ENCODE results near the gene C18orf63. TPM values are rescaled to one million over a fixed set of nuclear protein-coding genes. Genes with fewer than 3 reads are reported as not detected.

The C18orf63 gene
- total and polyA plus RNA-seq, 9 donors, result not detected

DNA sequence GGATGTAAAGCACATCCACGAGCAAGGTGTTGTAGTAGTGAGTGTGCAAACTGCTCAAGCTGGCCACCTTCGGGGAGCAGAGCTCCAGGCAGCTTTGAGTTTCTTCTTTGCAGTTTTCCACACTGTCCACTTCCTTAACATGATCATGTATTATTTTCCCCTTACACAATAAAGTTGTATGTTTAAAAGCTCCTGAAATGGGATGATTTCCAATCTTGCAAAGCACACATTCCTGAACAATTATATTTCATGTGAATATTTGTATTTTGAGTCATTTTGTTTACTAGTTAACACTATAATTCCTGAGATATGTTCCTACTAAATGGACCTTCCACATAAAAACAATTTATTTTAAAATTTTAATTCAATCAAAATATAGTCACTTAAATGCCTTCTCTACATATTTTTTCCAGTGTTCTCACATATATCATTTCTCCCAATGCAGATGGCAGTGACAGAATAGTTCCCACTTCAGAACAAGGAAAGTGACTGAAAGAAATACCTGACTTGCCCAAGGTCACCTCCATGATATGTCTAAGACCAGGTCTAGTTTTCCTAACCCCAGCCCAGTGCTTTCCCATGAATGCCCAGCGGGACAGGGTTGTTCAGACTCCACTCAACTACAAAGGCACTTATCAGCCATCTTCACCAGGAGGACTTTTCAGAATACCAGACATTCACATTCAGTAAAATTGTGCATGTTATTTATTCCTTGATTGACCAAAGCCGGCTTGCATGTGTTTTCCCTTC lies 29.4 kb upstream of the C18orf63 start:
- H3K27ac ChIP-seq (ENCODE audit: low read length), result no peak overlapping the region
- peaks cover 44% of the 10 kb centered on the region for H3K4me1 ChIP-seq (ENCODE audit: control insufficient read depth, insufficient read depth, low read length)
- no peaks in the 10 kb centered on the region for H3K9me3 ChIP-seq (replicated peaks; ENCODE audit: control insufficient read depth, low read depth, low read length)
- DNase-seq, result no peak
- WGBS (ENCODE audit: insufficient coverage), result 100% methylated on average over 1 of the region's 4 CpGs
- H3K36me3 ChIP-seq (ENCODE audit: control insufficient read depth, insufficient read depth, low read length), result no peaks in the 10 kb centered on the region
- no peak overlapping the region for H3K4me3 ChIP-seq (ENCODE audit: low read length)
- H3K27me3 ChIP-seq (ENCODE audit: control insufficient read depth, insufficient read depth, low read length), result no peaks in the 10 kb centered on the region

DNA sequence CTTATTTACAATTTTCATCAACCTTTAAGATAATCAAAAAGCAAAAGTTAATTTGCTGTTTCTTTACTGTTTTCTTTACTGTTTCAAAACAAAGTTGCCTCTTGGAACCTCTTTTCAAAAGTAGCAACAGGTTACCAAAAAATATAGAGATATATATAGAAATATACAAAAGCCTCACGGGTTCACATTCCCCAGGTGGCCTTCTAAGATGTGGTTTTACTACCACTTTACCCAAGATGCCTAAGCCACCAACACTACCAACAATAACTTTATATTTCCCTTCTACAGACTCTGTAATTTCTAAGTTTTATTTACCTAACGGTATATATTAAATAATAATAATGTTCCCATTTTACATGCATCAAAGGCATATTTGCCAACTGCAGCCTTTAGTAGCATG lies 28.8 kb upstream of the C18orf63 start:
- WGBS (ENCODE audit: insufficient coverage), result no CpG with 5 or more reads among the region's 2 CpGs
- H3K27ac ChIP-seq (ENCODE audit: low read length), result no peak overlapping the region
- no peak for DNase-seq
- H3K4me3 ChIP-seq (ENCODE audit: low read length), result no peak overlapping the region
- no peaks in the 10 kb centered on the region for H3K27me3 ChIP-seq (ENCODE audit: control insufficient read depth, insufficient read depth, low read length)
- H3K4me1 ChIP-seq (ENCODE audit: control insufficient read depth, insufficient read depth, low read length), result peaks cover 41% of the 10 kb centered on the region
- H3K9me3 ChIP-seq (replicated peaks; ENCODE audit: control insufficient read depth, low read depth, low read length), result no peaks in the 10 kb centered on the region
- H3K36me3 ChIP-seq (ENCODE audit: control insufficient read depth, insufficient read depth, low read length), result no peaks in the 10 kb centered on the region

GRCh38 chr18:74288041-74288440 lies 27.6 kb upstream of the C18orf63 start:
- no peak for DNase-seq
- WGBS (ENCODE audit: insufficient coverage), result 64% methylated on average over 3 of the region's 5 CpGs
- Histone ChIP-seq H3K4me1 (ENCODE audit: control insufficient read depth, insufficient read depth, low read length) (peaks cover 34% of the 10 kb centered on the region), H3K27ac (ENCODE audit: low read length) (no peak overlapping the region), H3K4me3 (ENCODE audit: low read length) (no peak overlapping the region), H3K9me3 (replicated peaks; ENCODE audit: control insufficient read depth, low read depth, low read length) (no peaks in the 10 kb centered on the region), H3K27me3 (ENCODE audit: control insufficient read depth, insufficient read depth, low read length) (no peaks in the 10 kb centered on the region), H3K36me3 (ENCODE audit: control insufficient read depth, insufficient read depth, low read length) (no peaks in the 10 kb centered on the region)

GRCh38 chr18:74288730-74289129 lies 26.9 kb upstream of the C18orf63 start:
- Histone ChIP-seq H3K36me3 (ENCODE audit: control insufficient read depth, insufficient read depth, low read length) (no peaks in the 10 kb centered on the region), H3K9me3 (replicated peaks; ENCODE audit: control insufficient read depth, low read depth, low read length) (no peaks in the 10 kb centered on the region), H3K27ac (ENCODE audit: low read length) (no peak overlapping the region), H3K27me3 (ENCODE audit: control insufficient read depth, insufficient read depth, low read length) (no peaks in the 10 kb centered on the region), H3K4me1 (ENCODE audit: control insufficient read depth, insufficient read depth, low read length) (peaks cover 27% of the 10 kb centered on the region), H3K4me3 (ENCODE audit: low read length) (no peak overlapping the region)
- WGBS (ENCODE audit: insufficient coverage), result 61% methylated on average over 6 of the region's 9 CpGs
- no peak for DNase-seq

GRCh38 chr18:74289137-74289536 lies 26.5 kb upstream of the C18orf63 start:
- no peaks in the 10 kb centered on the region for H3K36me3 ChIP-seq (ENCODE audit: control insufficient read depth, insufficient read depth, low read length)
- DNase-seq, result no peak
- no CpG with 5 or more reads among the region's 3 CpGs for WGBS (ENCODE audit: insufficient coverage)
- peaks cover 23% of the 10 kb centered on the region for H3K4me1 ChIP-seq (ENCODE audit: control insufficient read depth, insufficient read depth, low read length)
- H3K27me3 ChIP-seq (ENCODE audit: control insufficient read depth, insufficient read depth, low read length), result no peaks in the 10 kb centered on the region
- H3K9me3 ChIP-seq (replicated peaks; ENCODE audit: control insufficient read depth, low read depth, low read length), result no peaks in the 10 kb centered on the region
- H3K4me3 ChIP-seq (ENCODE audit: low read length), result no peak overlapping the region
- no peak overlapping the region for H3K27ac ChIP-seq (ENCODE audit: low read length)

GRCh38 chr18:74290021-74290420 lies 25.6 kb upstream of the C18orf63 start:
- Histone ChIP-seq H3K4me3 (ENCODE audit: low read length) (no peak overlapping the region), H3K27me3 (ENCODE audit: control insufficient read depth, insufficient read depth, low read length) (no peaks in the 10 kb centered on the region), H3K9me3 (replicated peaks; ENCODE audit: control insufficient read depth, low read depth, low read length) (no peaks in the 10 kb centered on the region), H3K27ac (ENCODE audit: low read length) (no peak overlapping the region), H3K36me3 (ENCODE audit: control insufficient read depth, insufficient read depth, low read length) (no peaks in the 10 kb centered on the region), H3K4me1 (ENCODE audit: control insufficient read depth, insufficient read depth, low read length) (peaks cover 16% of the 10 kb centered on the region)
- WGBS (ENCODE audit: insufficient coverage), result 100% methylated on average over 2 of the region's 7 CpGs
- no peak for DNase-seq

GRCh38 chr18:74290794-74291471 lies 24.7 kb upstream of the C18orf63 start:
- Histone ChIP-seq H3K9me3 (replicated peaks; ENCODE audit: control insufficient read depth, low read depth, low read length) (no peaks in the 10 kb centered on the region), H3K4me1 (ENCODE audit: control insufficient read depth, insufficient read depth, low read length) (peaks cover 12% of the 10 kb centered on the region), H3K27me3 (ENCODE audit: control insufficient read depth, insufficient read depth, low read length) (no peaks in the 10 kb centered on the region), H3K36me3 (ENCODE audit: control insufficient read depth, insufficient read depth, low read length) (no peaks in the 10 kb centered on the region), H3K4me3 (ENCODE audit: low read length) (peak overlapping the region; percentile 92), H3K27ac (ENCODE audit: low read length) (no peak overlapping the region)
- 11% methylated on average over 56 of the region's 57 CpGs for WGBS (ENCODE audit: insufficient coverage)
- DNase-seq, result no peak

DNA sequence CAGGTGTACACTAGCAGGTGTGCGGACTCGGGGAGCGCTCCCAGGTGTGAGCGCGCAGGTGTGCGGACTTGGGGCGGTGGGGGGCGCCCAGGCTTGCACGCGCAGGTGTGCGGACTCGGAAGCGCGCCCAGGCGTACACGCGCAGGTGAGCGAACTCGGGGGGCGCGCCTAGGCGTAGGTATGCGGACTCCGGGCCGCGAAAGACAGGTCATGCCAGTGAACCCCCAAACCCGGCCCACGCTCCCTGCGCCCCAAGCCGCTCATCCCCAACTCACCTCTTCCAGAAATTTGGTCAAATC lies 24.2 kb upstream of the C18orf63 start:
- Histone ChIP-seq H3K27ac (ENCODE audit: low read length) (no peak overlapping the region), H3K4me3 (ENCODE audit: low read length) (peak overlapping the region; percentile 92), H3K27me3 (ENCODE audit: control insufficient read depth, insufficient read depth, low read length) (no peaks in the 10 kb centered on the region), H3K4me1 (ENCODE audit: control insufficient read depth, insufficient read depth, low read length) (peaks cover 12% of the 10 kb centered on the region), H3K9me3 (replicated peaks; ENCODE audit: control insufficient read depth, low read depth, low read length) (no peaks in the 10 kb centered on the region), H3K36me3 (ENCODE audit: control insufficient read depth, insufficient read depth, low read length) (no peaks in the 10 kb centered on the region)
- WGBS (ENCODE audit: insufficient coverage), result under 1% methylated on average over 30 of the region's 30 CpGs
- no peak for DNase-seq

- peaks cover 12% of the 10 kb centered on the region for H3K4me1 ChIP-seq (ENCODE audit: control insufficient read depth, insufficient read depth, low read length)
- H3K27ac ChIP-seq (ENCODE audit: low read length), result peak within 1 kb of the TSS; percentile 72
- no peaks in the 10 kb centered on the region for H3K9me3 ChIP-seq (replicated peaks; ENCODE audit: control insufficient read depth, low read depth, low read length)
- H3K4me3 ChIP-seq (ENCODE audit: low read length), result peak within 1 kb of the TSS; percentile 92
- H3K27me3 ChIP-seq (ENCODE audit: control insufficient read depth, insufficient read depth, low read length), result no peaks in the 10 kb centered on the region
- peak; percentile 99 for DNase-seq
- H3K36me3 ChIP-seq (ENCODE audit: control insufficient read depth, insufficient read depth, low read length), result no peaks in the 10 kb centered on the region
- under 1% methylated on average over 68 of the region's 68 CpGs for WGBS (ENCODE audit: insufficient coverage)
Observed at GRCh38 chr18:74291771-74292540, 23.7 kb upstream of the C18orf63 start, which contains the start of gene CYB5A. Gene CYB5A (minus strand): TSS chr18:74291963. CDS start chr18:74291875, 88 bp downstream.

- H3K36me3 ChIP-seq (ENCODE audit: control insufficient read depth, insufficient read depth, low read length), result no peaks in the 10 kb centered on the region
- peaks cover 12% of the 10 kb centered on the region for H3K4me1 ChIP-seq (ENCODE audit: control insufficient read depth, insufficient read depth, low read length)
- 0% methylated on average over 2 of the region's 4 CpGs for WGBS (ENCODE audit: insufficient coverage)
- H3K4me3 ChIP-seq (ENCODE audit: low read length), result peak overlapping the region; percentile 92
- no peaks in the 10 kb centered on the region for H3K9me3 ChIP-seq (replicated peaks; ENCODE audit: control insufficient read depth, low read depth, low read length)
- DNase-seq, result no peak
- H3K27me3 ChIP-seq (ENCODE audit: control insufficient read depth, insufficient read depth, low read length), result no peaks in the 10 kb centered on the region
- peak overlapping the region; percentile 72 for H3K27ac ChIP-seq (ENCODE audit: low read length)
Observed at GRCh38 chr18:74292541-74292858, 23.1 kb upstream of the C18orf63 start.
